ENCODE data around the gene PPP2R5E. TPM values are rescaled to one million over a fixed set of nuclear protein-coding genes. Genes with fewer than 3 reads are reported as not detected.

PPP2R5E gene
- total and polyA plus RNA-seq, 10 of the 15 experiments (the other 5 are each of a cell fraction or from before 2014, with no cell fraction given), result 11.4 to 56.2 (median 22.7) TPM

GRCh38 chr14:63444588-63444987 lies 98.6 kb downstream of the PPP2R5E start:
- no peaks in the 10 kb centered on the region for H3K4me1 ChIP-seq (ENCODE audit: control insufficient read depth, insufficient read depth, low read length)
- ChIA-PET CTCF (interaction anchor here (0.7 to 1.4 kb wide), 4 partner anchors 8 to 237 kb away, joined by 3 to 4 read pairs (median 3); no protein-coding TSS in a partner anchor), RAD21 (ENCODE audit: unreplicated experiment) (no interaction called here), SMC1A (ENCODE audit: uncharacterized antibody, unreplicated experiment) (interaction anchor here (0.6 to 2.5 kb wide), 8 partner anchors 10 to 1516 kb away, joined by 3 to 10 read pairs (median 4); no protein-coding TSS in a partner anchor), POLR2A (no interaction called here)
- no peaks in the 10 kb centered on the region for H3K27me3 ChIP-seq (replicated peaks in 1 of 2; ENCODE audit: control insufficient read depth in 2 of 2, insufficient read depth in 2 of 2, low read length in 1 of 2)
- H2AFZ ChIP-seq (ENCODE audit: control insufficient read depth, low read depth, low read length), result no peak overlapping the region
- no peak overlapping the region for H3K27ac ChIP-seq (ENCODE audit: control insufficient read depth, insufficient read depth)
- DNase-seq (ENCODE audit: low read depth, low spot score) (no peak), FAIRE-seq (no peak), ATAC-seq (no peak)
- no peak overlapping the region for H3K4me2 ChIP-seq (ENCODE audit: control insufficient read depth, insufficient read depth)
- no peak overlapping the region for H3K4me3 ChIP-seq
- in situ Hi-C loops (cut with MboI), result no loop called here
- TF ChIP-seq RB1 (IDR thresholded peaks at IDR 0.05; ENCODE audit: borderline replicate concordance), result no peak
- TF ChIP-seq IRF3 (IDR thresholded peaks at IDR 0.05), result no peak
- TF ChIP-seq MTA3 (IDR thresholded peaks at IDR 0.05; ENCODE audit: borderline replicate concordance, low read length), result no peak
- TF ChIP-seq RELA (IDR thresholded peaks at IDR 0.05; ENCODE audit: borderline replicate concordance, partially characterized antibody), result no peak
- no peak for TF ChIP-seq BHLHE40 (IDR thresholded peaks at IDR 0.05; ENCODE audit: borderline replicate concordance in 1 of 2, low read depth in 2 of 2, low read length in 1 of 2)
- no peak for TF ChIP-seq ZSCAN29 (IDR thresholded peaks at IDR 0.05)
- TF ChIP-seq HCFC1 (IDR thresholded peaks at IDR 0.05; ENCODE audit: low read length), result no peak
- no peak for TF ChIP-seq ASH2L (IDR thresholded peaks at IDR 0.05; ENCODE audit: borderline replicate concordance, low read depth)
- no peak for TF ChIP-seq HSF1 (IDR thresholded peaks at IDR 0.05; ENCODE audit: low read depth, low read length)
- no peak for TF ChIP-seq NR2C2 (IDR thresholded peaks at IDR 0.05; ENCODE audit: borderline replicate concordance, control insufficient read depth, insufficient read length, low read depth)
- no peak for TF ChIP-seq DPF2 (IDR thresholded peaks at IDR 0.05)
- TF ChIP-seq STAT3 (IDR thresholded peaks at IDR 0.05; ENCODE audit: low read depth, low read length), result no peak
- no peak for TF ChIP-seq POLR2A (IDR thresholded peaks at IDR 0.05; ENCODE audit: low read depth, low read length)
- no peak for TF ChIP-seq E4F1 (IDR thresholded peaks at IDR 0.05; ENCODE audit: borderline replicate concordance, partially characterized antibody)
- no peak for TF ChIP-seq NFYB (IDR thresholded peaks at IDR 0.05; ENCODE audit: insufficient read depth, low read depth, low read length)
- TF ChIP-seq NRF1 (conservative IDR thresholded peaks at IDR 0.05; ENCODE audit: low read depth, low read length), result no peak
- TF ChIP-seq IKZF1 (conservative IDR thresholded peaks at IDR 0.05), result no peak
- H3K36me3 ChIP-seq (ENCODE audit: control insufficient read depth in 2 of 2, insufficient read depth in 2 of 2, low read length in 1 of 2), result peaks cover 0 to 1% of the 10 kb centered on the region in 2 experiments; a peak in 2 of 4 replicates
- no TSS peak for BruUV-seq (replicated peaks)
- H4K20me1 ChIP-seq (ENCODE audit: control insufficient read depth, insufficient read depth), result 0 out of 2 replicates have a peak, but pooled peaks cover 2% of the 10 kb centered on the region
- H3K79me2 ChIP-seq (ENCODE audit: control insufficient read depth, insufficient read depth, low read length), result peaks cover 16% of the 10 kb centered on the region
- intact Hi-C loops (cut with micrococcal nuclease; ENCODE audit: unreplicated experiment), result no loop called here
- H3K9me3 ChIP-seq (replicated peaks; ENCODE audit: control insufficient read depth, insufficient read depth, low read length), result no peaks in the 10 kb centered on the region
- WGBS (ENCODE audit: insufficient coverage, insufficient replicate concordance, low lambda C conversion rate, missing lambda C conversion rate), result 64% methylated on average over 1 of the region's 1 CpG
- H3K9ac ChIP-seq (ENCODE audit: control insufficient read depth, insufficient read depth, low read length), result no peak overlapping the region

Data from GM12878 (cell line).